Thoracic aorta (tissue), 2 donors: Measurements from ENCODE around the gene ZPBP. TPM values are rescaled to one million over a fixed set of nuclear protein-coding genes. Genes with fewer than 3 reads are reported as not detected.

Experiments used
- ATAC-seq: fragments of 150-250 bp; one replicate; pipeline ENCODE4 v1.8.0; 2017; ENCODE audit warnings: low read depth; ENCODE audit not compliant: insufficient number of reproducible peaks, low FRiP score
- DNase-seq: peaks from one replicate; pipeline ENCODE4 v3.0.0-alpha.2; 2020; ENCODE audit warnings: low spot score
- H3K27ac ChIP-seq, 2 donors: fragments of 200-600 bp; sonication (generic); 1 replicate in 1 of 2; 2 replicates in 1 of 2; pipeline ENCODE4 v1.5.1; 2016; ENCODE audit warnings: mild to moderate bottlenecking in 2 of 2, moderate library complexity in 2 of 2
- H3K27me3 ChIP-seq: fragments of 200-600 bp; sonication (generic); replicated peaks from 2 replicates; pipeline ENCODE4 v1.6.0; 2016; ENCODE audit warnings: mild to moderate bottlenecking; ENCODE audit not compliant: insufficient read depth
- H3K36me3 ChIP-seq: fragments of 200-600 bp; sonication (generic); one replicate; pipeline ENCODE4 v1.5.1; 2016
- H3K4me1 ChIP-seq, 2 donors: fragments of 200-600 bp; sonication (generic); 1 replicate in 1 of 2; 2 replicates in 1 of 2; pipeline versions ENCODE4 v1.5.1 to v1.6.0; 2016; ENCODE audit warnings: low read depth in 2 of 2, mild to moderate bottlenecking in 1 of 2; ENCODE audit not compliant: control insufficient read depth in 1 of 2
- H3K4me3 ChIP-seq: fragments of 200-600 bp; sonication (generic); 2 replicates; pipeline ENCODE4 v1.5.1; 2016; ENCODE audit warnings: mild to moderate bottlenecking
- H3K9me3 ChIP-seq: fragments of 200-600 bp; sonication (generic); 2 replicates; pipeline ENCODE4 v1.5.1; 2016
- CTCF ChIP-seq: fragments of 200-600 bp; sonication (generic); IDR thresholded peaks from one replicate; pipeline ENCODE4 v1.5.1; 2019; ENCODE audit warnings: antibody characterized with exemption
- total RNA-seq, 2 donors: library from RNA; depleted of rRNA; stranded (reverse); fragments of >200 nt; gene quantifications; one replicate each; pipeline versions ENCODE4 v1.1.0 to v1.2.3, GENCODE V29; 2016

Gene ZPBP, protein sequence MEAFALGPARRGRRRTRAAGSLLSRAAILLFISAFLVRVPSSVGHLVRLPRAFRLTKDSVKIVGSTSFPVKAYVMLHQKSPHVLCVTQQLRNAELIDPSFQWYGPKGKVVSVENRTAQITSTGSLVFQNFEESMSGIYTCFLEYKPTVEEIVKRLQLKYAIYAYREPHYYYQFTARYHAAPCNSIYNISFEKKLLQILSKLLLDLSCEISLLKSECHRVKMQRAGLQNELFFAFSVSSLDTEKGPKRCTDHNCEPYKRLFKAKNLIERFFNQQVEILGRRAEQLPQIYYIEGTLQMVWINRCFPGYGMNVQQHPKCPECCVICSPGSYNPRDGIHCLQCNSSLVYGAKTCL
- not detected for total RNA-seq

DNA sequence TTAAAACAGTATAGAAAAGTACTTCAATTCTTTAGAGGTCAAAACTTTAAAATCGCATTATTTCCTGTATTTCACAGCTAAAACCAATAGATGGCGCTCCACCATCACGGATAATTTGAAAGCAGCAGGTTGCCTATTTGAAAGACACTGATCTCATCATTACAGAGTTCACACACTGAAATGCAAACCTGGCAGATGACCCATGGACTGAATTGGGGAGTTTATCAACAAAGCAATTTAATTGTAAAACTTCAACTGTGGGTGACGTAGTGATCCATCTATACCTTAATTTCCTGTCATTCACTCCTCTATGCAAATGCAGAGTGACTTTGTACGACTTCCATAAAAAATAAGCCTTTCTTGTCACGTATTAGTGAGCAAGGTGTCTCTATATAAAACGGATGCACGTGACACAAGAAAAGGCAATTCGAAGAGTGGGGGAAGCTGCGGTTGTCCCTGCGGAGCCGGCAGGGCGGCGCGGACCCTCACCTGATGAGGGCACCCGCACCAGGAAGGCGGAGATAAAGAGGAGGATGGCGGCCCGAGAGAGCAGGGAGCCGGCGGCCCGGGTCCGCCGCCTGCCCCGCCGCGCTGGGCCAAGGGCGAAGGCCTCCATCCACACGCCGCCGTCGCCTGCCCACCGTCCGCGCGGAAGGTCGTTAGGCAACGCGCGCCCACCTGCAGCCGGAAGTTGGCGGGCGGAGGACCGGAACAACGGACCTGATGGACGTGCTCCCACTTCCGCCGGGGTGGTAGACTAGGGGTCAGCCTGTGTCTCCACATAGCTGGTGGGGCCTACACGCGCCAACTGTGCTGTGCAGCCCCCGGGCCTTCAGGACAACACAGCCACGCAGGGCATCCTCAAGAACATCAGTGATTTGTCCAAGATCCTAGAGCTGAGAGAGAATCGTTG is at the start of gene ZPBP:
Gene ZPBP, minus strand, starts transcription at position 668 of the 913 bp plus-strand sequence. Its CDS starts 52 bp downstream, at position 616.
- Histone ChIP-seq H3K27me3 (no peaks in the 10 kb centered on the region), H3K4me1 (no peaks in the 10 kb centered on the region), H3K4me3 (peak within 1 kb of the TSS; percentile 58), H3K9me3 (no peaks in the 10 kb centered on the region), H3K27ac (no peak within 1 kb of the TSS), H3K36me3 (no peaks in the 10 kb centered on the region)
- no peak for DNase-seq
- peak; percentile 50 for TF ChIP-seq CTCF
- ATAC-seq = no peak

DNA sequence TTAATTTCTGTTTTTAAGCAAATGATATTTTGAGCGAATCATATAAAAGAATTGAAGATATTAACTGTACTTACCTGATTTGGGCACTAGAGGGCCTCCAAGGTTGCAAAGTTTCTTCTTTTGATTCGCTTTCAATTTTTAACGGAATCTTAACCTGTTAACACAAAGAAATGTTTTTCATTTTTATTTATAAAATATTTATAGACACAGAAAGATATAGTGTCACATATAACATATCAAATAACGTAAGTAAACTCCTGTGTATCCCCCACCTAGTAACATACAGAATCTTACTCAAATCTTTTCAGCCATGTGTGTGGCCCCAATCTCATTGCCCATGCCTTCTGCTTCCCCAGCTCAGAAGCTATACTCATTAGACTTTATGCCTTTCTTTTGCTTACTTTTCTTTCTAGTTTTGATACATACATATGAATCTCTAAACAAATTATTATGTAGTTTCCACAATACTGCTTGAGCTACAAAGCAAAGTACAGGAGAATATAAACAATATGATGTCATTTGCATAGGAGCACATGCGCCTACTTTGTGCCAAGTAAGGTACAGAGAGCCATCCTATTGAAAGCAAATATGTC is 49.5 kb upstream of the ZPBP start:
- ATAC-seq (no peak), DNase-seq (no peak)
- peak; percentile 64 for TF ChIP-seq CTCF
- Histone ChIP-seq H3K4me1 (no peaks in the 10 kb centered on the region), H3K36me3 (no peaks in the 10 kb centered on the region), H3K27me3 (peaks cover 4% of the 10 kb centered on the region), H3K4me3 (no peak overlapping the region), H3K27ac (no peak overlapping the region), H3K9me3 (no peaks in the 10 kb centered on the region)

- no peak for ATAC-seq
- peaks cover 4% of the 10 kb centered on the region for H3K27me3 ChIP-seq
- H3K9me3 ChIP-seq = no peaks in the 10 kb centered on the region
- DNase-seq = no peak
- H3K4me3 ChIP-seq = no peak overlapping the region
- no peak for TF ChIP-seq CTCF
- H3K36me3 ChIP-seq = no peaks in the 10 kb centered on the region
- no peak overlapping the region for H3K27ac ChIP-seq
- H3K4me1 ChIP-seq = no peaks in the 10 kb centered on the region
Measured at GRCh38 chr7:50141854-50142253, 48.8 kb upstream of the ZPBP start.

- Histone ChIP-seq H3K4me3 (no peak overlapping the region), H3K27ac (no peak overlapping the region), H3K9me3 (no peaks in the 10 kb centered on the region), H3K27me3 (peaks cover 4% of the 10 kb centered on the region), H3K4me1 (no peaks in the 10 kb centered on the region), H3K36me3 (no peaks in the 10 kb centered on the region)
- no peak for DNase-seq
- no peak for ATAC-seq
- TF ChIP-seq CTCF = no peak
Measured at GRCh38 chr7:50141131-50141530, 48.1 kb upstream of the ZPBP start.

- ATAC-seq = no peak
- peaks cover 4% of the 10 kb centered on the region for H3K27me3 ChIP-seq
- H3K4me3 ChIP-seq = no peak overlapping the region
- H3K27ac ChIP-seq = no peak overlapping the region
- no peaks in the 10 kb centered on the region for H3K4me1 ChIP-seq
- TF ChIP-seq CTCF = no peak
- H3K36me3 ChIP-seq = no peaks in the 10 kb centered on the region
- DNase-seq = no peak
- H3K9me3 ChIP-seq = no peaks in the 10 kb centered on the region
Measured at GRCh38 chr7:50140688-50141087, 47.6 kb upstream of the ZPBP start.
